Thyroid gland (tissue), 4 donors: ENCODE results near the gene PRKCE. TPM values are rescaled to one million over a fixed set of nuclear protein-coding genes. Genes with fewer than 3 reads are reported as not detected.

Experiments
- DNase-seq, 2 donors: peaks; one replicate each; pipeline ENCODE4 v3.0.0-alpha.2; 2019
- H3K27ac ChIP-seq, 3 donors: fragments of 200-600 bp; sonication (generic); 1 replicate in 2 of 3; 2 replicates in 1 of 3; pipeline ENCODE4 v1.5.1; 2016 to 2019; ENCODE audit warnings: mild to moderate bottlenecking in 1 of 3, moderate library complexity in 1 of 3
- H3K27me3 ChIP-seq: fragments of 200-600 bp; sonication (generic); one replicate; pipeline ENCODE4 v1.5.1; 2019
- H3K36me3 ChIP-seq, 2 donors: fragments of 200-600 bp; sonication (generic); one replicate each; pipeline ENCODE4 v1.5.1; 2016 to 2019
- H3K4me1 ChIP-seq, 2 donors: fragments of 200-600 bp; sonication (generic); one replicate each; pipeline ENCODE4 v1.5.1; 2017 to 2019
- H3K4me3 ChIP-seq, 3 donors: fragments of 200-600 bp; sonication (generic); replicated peaks in 1 of 3; 1 replicate in 2 of 3; 2 replicates in 1 of 3; pipeline ENCODE4 v1.5.1; 2016; ENCODE audit warnings: mild to moderate bottlenecking in 1 of 3
- H3K9me3 ChIP-seq: fragments of 200-600 bp; sonication (generic); one replicate; pipeline ENCODE4 v1.5.1; 2017
- CTCF ChIP-seq, 6 experiments: fragments of 200-600 bp in 3 of 6; fragments of 450-650 bp in 3 of 6; sonication (generic) in 3 of 6; IDR thresholded peaks; one replicate each; pipeline ENCODE4 v1.5.1; 2016 to 2019; ENCODE audit warnings: antibody characterized with exemption in 6 of 6, mild to moderate bottlenecking in 2 of 6, inconsistent platforms in 1 of 6, moderate library complexity in 1 of 6
- POLR2A ChIP-seq, 2 donors: fragments of 450-650 bp; IDR thresholded peaks; one replicate each; pipeline ENCODE4 v1.6.1; 2017; ENCODE audit warnings: antibody characterized with exemption in 2 of 2, mild to moderate bottlenecking in 2 of 2, moderate library complexity in 1 of 2
- WGBS, 2 donors: methylation state at CpG; one replicate each; pipeline ENCODE4 v1.1.5; 2017; 5-methylcytosine and 5-hydroxymethylcytosine counted together
- intact Hi-C: fragments of 100-400 bp; cut with DNase I; formaldehyde crosslinking; loops from one replicate; pipeline ENCODE4 v1.15.1; 2023
- total RNA-seq, 4 donors: library from RNA; depleted of rRNA; stranded (reverse); fragments of >200 nt; gene quantifications; one replicate each; pipeline ENCODE4 v1.2.3, GENCODE V29; 2016

PRKCE gene
- total RNA-seq, 4 donors from 2014 or later: 8.4 to 35.3 (median 15.2) TPM

- intact Hi-C loops: no loop called here
- no peak overlapping the region for H3K27ac ChIP-seq
- no peaks in the 10 kb centered on the region for H3K4me1 ChIP-seq
- WGBS, 2 donors: 57 to 63% methylated on average over 3 of the region's 3 CpGs
- no peak overlapping the region for H3K4me3 ChIP-seq
- H3K9me3 ChIP-seq: no peaks in the 10 kb centered on the region
- no peaks in the 10 kb centered on the region for H3K36me3 ChIP-seq
- no peak for TF ChIP-seq POLR2A (IDR thresholded peaks at IDR 0.05)
- DNase-seq: no peak
- no peaks in the 10 kb centered on the region for H3K27me3 ChIP-seq
Measured at GRCh38 chr2:45923701-45924100, 272.2 kb downstream of the PRKCE start.

- intact Hi-C loops: no loop called here
- Histone ChIP-seq H3K27me3 (no peaks in the 10 kb centered on the region), H3K9me3 (no peaks in the 10 kb centered on the region), H3K36me3 (no peaks in the 10 kb centered on the region), H3K4me3 (no peak overlapping the region), H3K4me1 (no peaks in the 10 kb centered on the region), H3K27ac (no peak overlapping the region)
- 92 to 93% methylated on average over 4 of the region's 4 CpGs for WGBS, 2 donors
- DNase-seq: no peak
- TF ChIP-seq POLR2A (IDR thresholded peaks at IDR 0.05): no peak
- no peak for TF ChIP-seq CTCF (IDR thresholded peaks at IDR 0.05)
Measured at GRCh38 chr2:45925026-45925425, 273.6 kb downstream of the PRKCE start.

- Histone ChIP-seq H3K4me1 (no peaks in the 10 kb centered on the region), H3K9me3 (no peaks in the 10 kb centered on the region), H3K36me3 (no peaks in the 10 kb centered on the region), H3K27ac (no peak overlapping the region), H3K4me3 (no peak overlapping the region), H3K27me3 (no peaks in the 10 kb centered on the region)
- intact Hi-C loops: no loop called here
- 81 to 87% methylated on average over 8 of the region's 8 CpGs for WGBS, 2 donors
- TF ChIP-seq POLR2A (IDR thresholded peaks at IDR 0.05): no peak
- TF ChIP-seq CTCF (IDR thresholded peaks at IDR 0.05): no peak
- DNase-seq: no peak
Measured at GRCh38 chr2:45925636-45926366, 274.3 kb downstream of the PRKCE start.

GRCh38 chr2:45928946-45929345 lies 277.5 kb downstream of the PRKCE start:
- Histone ChIP-seq H3K27me3 (no peaks in the 10 kb centered on the region), H3K9me3 (no peaks in the 10 kb centered on the region), H3K36me3 (no peaks in the 10 kb centered on the region), H3K4me1 (no peaks in the 10 kb centered on the region), H3K27ac (no peak overlapping the region), H3K4me3 (no peak overlapping the region)
- no peak for DNase-seq
- TF ChIP-seq POLR2A (IDR thresholded peaks at IDR 0.05) (no peak), CTCF (IDR thresholded peaks at IDR 0.05) (no peak)
- intact Hi-C loops: no loop called here
- 84 to 89% methylated on average over 10 of the region's 10 CpGs for WGBS, 2 donors

- TF ChIP-seq CTCF (IDR thresholded peaks at IDR 0.05): no peak
- no peak for TF ChIP-seq POLR2A (IDR thresholded peaks at IDR 0.05)
- WGBS, 2 donors: 89 to 94% methylated on average over 6 of the region's 6 CpGs
- no peaks in the 10 kb centered on the region for H3K27me3 ChIP-seq
Measured at GRCh38 chr2:45929674-45930395, 278.4 kb downstream of the PRKCE start.

More at GRCh38 chr2:45929674-45930395, 278.4 kb downstream of the PRKCE start:
- intact Hi-C loops: no loop called here
- no peaks in the 10 kb centered on the region for H3K9me3 ChIP-seq
- H3K4me3 ChIP-seq: no peak overlapping the region
- H3K4me1 ChIP-seq: no peaks in the 10 kb centered on the region
- DNase-seq: no peak
- no peaks in the 10 kb centered on the region for H3K36me3 ChIP-seq
- no peak overlapping the region for H3K27ac ChIP-seq
